HL-60 (cell line): ENCODE data around the gene ARFGAP1.

ENCODE experiments used
- DNase-seq, 2 experiments: peaks; one replicate each; pipeline ENCODE4 v3.0.0-alpha.2; 2010 to 2020; ENCODE audit warnings: low read depth in 1 of 2, low spot score in 1 of 2
- H3K27ac ChIP-seq: fragments of 250-450 bp; sonication (Bioruptor Pico); replicated peaks from 2 replicates; pipeline ENCODE4 v1.5.1; 2020; ENCODE audit warnings: mild to moderate bottlenecking, moderate library complexity
- H3K27me3 ChIP-seq: fragments of 250-450 bp; sonication (Bioruptor Pico); 2 replicates; pipeline ENCODE4 v1.5.1; 2021; ENCODE audit warnings: mild to moderate bottlenecking, moderate library complexity; ENCODE audit not compliant: insufficient read depth, poor library complexity, severe bottlenecking
- H3K4me3 ChIP-seq: replicated peaks from 2 replicates; pipeline ENCODE4 v1.5.1; 2011; ENCODE audit warnings: mild to moderate bottlenecking, control low read depth, low read length; ENCODE audit not compliant: insufficient read depth
- CTCF ChIP-seq: IDR thresholded peaks from one replicate; pipeline ENCODE4 v1.5.1; 2011; ENCODE audit warnings: low read length, control low read depth, inconsistent platforms; ENCODE audit not compliant: insufficient read depth
- GABPA ChIP-seq: IDR thresholded peaks from 2 replicates; pipeline ENCODE4 v1.6.1; 2012; ENCODE audit warnings: low read depth
- POLR2AphosphoS5 ChIP-seq: IDR thresholded peaks from 2 replicates; pipeline ENCODE4 v1.6.1; 2012; ENCODE audit warnings: low read depth
- SPI1 ChIP-seq: IDR thresholded peaks from 2 replicates; pipeline ENCODE4 v1.6.1; 2012; ENCODE audit warnings: low read depth, mild to moderate bottlenecking, borderline replicate concordance
- TF ChIP-seq, protein P1 (sequence below): IDR thresholded peaks from 2 replicates; pipeline ENCODE4 v1.6.1; 2012; ENCODE audit warnings: low read depth; ENCODE audit not compliant: insufficient replicate concordance

Gene ARFGAP1

DNA sequence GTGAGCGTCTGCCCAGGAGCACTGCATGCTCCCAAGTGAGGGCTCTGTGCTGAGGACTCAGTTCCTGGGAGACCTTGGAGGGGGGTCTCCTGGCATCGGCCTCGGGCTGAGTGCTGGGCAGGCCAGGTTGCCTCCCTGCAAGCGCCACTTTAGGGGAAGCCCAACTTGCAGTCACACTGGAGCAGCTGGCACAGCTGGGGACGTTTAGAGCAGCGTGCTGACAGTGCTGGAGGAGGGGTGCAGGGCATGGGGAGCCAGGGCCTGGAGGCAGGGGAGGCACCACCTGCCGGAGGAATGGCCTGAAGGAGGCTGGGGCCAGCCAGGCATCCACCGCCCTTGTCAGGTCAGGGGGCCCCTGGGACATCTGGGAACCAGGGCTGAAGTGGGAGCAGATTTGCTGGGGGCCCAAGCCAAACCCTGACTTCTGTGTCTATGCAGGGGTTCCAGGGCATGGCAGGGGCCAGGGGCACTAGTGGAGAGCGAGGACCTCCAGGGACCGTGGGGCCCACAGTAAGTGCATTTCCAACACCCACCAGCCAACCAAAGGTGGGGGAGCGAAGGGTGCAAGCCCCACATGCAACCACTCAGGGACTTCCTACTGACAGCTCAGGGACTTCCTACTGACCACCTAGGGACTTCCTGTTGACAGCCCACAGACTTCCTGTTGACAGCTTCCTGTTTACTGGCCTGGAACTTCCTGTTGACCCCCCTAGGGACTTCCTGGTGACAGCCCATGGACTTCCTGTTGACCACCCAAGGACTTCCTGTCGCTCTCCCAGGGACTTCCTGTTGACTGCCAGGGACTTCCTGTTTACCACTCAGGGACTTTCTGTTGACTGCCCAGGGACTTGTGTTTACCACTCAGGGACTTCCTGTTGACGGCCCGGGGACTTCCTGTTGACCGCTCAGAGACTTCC is 54.0 kb downstream of the ARFGAP1 start:
- no peak overlapping the region for H3K27ac ChIP-seq
- H3K27me3 ChIP-seq = no peaks in the 10 kb centered on the region
- no peak overlapping the region for H3K4me3 ChIP-seq
- TF ChIP-seq POLR2AphosphoS5 (no peak), SPI1 (peak; percentile 30; the same call in 1 of the 2 replicates), GABPA (peak; percentile 54; the same call in 1 of the 2 replicates)
- DNase-seq = peak in 1 of 2 experiments; percentile 59

GRCh38 chr20:63327231-63327745 is 54.7 kb downstream of the ARFGAP1 start:
- Histone ChIP-seq H3K4me3 (no peak overlapping the region), H3K27ac (no peak overlapping the region), H3K27me3 (no peaks in the 10 kb centered on the region)
- TF ChIP-seq, protein P1, sequence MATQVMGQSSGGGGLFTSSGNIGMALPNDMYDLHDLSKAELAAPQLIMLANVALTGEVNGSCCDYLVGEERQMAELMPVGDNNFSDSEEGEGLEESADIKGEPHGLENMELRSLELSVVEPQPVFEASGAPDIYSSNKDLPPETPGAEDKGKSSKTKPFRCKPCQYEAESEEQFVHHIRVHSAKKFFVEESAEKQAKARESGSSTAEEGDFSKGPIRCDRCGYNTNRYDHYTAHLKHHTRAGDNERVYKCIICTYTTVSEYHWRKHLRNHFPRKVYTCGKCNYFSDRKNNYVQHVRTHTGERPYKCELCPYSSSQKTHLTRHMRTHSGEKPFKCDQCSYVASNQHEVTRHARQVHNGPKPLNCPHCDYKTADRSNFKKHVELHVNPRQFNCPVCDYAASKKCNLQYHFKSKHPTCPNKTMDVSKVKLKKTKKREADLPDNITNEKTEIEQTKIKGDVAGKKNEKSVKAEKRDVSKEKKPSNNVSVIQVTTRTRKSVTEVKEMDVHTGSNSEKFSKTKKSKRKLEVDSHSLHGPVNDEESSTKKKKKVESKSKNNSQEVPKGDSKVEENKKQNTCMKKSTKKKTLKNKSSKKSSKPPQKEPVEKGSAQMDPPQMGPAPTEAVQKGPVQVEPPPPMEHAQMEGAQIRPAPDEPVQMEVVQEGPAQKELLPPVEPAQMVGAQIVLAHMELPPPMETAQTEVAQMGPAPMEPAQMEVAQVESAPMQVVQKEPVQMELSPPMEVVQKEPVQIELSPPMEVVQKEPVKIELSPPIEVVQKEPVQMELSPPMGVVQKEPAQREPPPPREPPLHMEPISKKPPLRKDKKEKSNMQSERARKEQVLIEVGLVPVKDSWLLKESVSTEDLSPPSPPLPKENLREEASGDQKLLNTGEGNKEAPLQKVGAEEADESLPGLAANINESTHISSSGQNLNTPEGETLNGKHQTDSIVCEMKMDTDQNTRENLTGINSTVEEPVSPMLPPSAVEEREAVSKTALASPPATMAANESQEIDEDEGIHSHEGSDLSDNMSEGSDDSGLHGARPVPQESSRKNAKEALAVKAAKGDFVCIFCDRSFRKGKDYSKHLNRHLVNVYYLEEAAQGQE = no peak
- TF ChIP-seq GABPA (no peak), POLR2AphosphoS5 (no peak), SPI1 (no peak), CTCF (no peak)
- DNase-seq = no peak

DNA sequence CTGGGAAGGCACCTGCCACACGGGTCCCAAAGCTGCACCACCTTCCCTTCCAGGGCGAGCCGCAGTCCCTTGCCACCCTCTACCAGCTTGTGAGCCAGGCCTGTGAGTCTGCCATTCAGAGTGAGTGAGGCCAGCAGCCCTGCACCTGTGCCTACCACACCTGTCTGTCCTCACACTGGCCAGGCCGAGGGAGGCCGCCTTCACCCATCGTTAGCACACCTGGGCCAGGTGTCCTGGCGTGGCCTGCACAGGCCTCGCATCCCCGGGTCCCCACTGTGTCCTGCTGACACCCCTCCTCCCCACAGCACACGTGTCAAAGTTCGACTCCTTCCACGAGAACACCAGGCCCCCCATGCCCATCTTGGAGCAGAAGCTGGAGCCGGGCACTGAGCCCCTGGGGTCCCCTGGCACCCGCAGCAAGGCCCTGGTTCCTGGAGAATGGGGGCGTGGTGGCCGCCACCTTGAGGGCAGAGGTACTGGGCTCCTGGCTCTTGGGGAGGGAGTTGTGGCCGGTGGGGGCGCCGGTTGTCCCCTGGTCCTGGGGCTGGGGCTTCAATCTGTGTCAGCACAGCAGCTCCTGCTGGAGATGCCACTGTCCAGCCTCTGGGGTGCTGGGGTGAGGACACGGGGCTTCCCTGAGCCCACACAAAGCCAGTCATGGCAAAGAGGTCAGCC is 55.5 kb downstream of the ARFGAP1 start:
- no peak for DNase-seq
- no peak overlapping the region for H3K27ac ChIP-seq
- H3K27me3 ChIP-seq = no peaks in the 10 kb centered on the region
- TF ChIP-seq POLR2AphosphoS5 (no peak), GABPA (no peak)
- H3K4me3 ChIP-seq = no peak overlapping the region

DNA sequence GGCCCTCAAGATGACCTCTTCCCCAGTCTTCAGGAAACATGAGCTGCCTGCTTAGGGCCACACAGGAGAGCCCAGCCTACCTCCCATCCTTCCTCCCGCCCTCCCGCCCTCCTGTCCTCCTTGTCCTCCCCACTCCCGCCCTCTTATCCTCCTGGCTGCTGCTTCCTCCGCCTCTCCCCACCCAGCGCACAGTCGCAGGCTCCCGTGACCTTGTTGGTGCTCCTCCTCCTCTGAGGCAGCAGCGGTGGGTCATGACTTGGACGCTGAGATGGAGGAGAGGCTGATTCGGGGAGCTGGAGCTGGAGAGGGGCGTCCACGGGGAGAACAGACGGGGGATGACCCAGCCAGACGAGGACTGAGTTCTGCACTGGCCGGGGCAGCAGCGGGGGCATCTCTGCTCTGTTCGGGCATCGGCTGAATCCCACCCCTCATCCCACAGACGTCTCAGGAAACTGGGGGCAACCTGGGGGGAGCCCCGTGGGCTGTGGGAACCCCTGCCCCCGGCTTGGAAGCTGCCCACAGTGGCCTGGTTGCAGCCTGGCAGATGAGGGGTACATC is 56.2 kb downstream of the ARFGAP1 start:
- Histone ChIP-seq H3K4me3 (no peak overlapping the region), H3K27ac (no peak overlapping the region), H3K27me3 (no peaks in the 10 kb centered on the region)
- TF ChIP-seq GABPA = no peak
- no peak for TF ChIP-seq CTCF
- TF ChIP-seq, protein P1 = no peak
- TF ChIP-seq POLR2AphosphoS5 = no peak
- TF ChIP-seq SPI1 = no peak
- DNase-seq = no peak
